HCEC 1CT (cell line): ENCODE data around the gene SIPA1L2.

Experiments used
- DNase-seq: peaks from one replicate; pipeline ENCODE4 v3.0.0-alpha.2; 2017

Gene SIPA1L2

DNA sequence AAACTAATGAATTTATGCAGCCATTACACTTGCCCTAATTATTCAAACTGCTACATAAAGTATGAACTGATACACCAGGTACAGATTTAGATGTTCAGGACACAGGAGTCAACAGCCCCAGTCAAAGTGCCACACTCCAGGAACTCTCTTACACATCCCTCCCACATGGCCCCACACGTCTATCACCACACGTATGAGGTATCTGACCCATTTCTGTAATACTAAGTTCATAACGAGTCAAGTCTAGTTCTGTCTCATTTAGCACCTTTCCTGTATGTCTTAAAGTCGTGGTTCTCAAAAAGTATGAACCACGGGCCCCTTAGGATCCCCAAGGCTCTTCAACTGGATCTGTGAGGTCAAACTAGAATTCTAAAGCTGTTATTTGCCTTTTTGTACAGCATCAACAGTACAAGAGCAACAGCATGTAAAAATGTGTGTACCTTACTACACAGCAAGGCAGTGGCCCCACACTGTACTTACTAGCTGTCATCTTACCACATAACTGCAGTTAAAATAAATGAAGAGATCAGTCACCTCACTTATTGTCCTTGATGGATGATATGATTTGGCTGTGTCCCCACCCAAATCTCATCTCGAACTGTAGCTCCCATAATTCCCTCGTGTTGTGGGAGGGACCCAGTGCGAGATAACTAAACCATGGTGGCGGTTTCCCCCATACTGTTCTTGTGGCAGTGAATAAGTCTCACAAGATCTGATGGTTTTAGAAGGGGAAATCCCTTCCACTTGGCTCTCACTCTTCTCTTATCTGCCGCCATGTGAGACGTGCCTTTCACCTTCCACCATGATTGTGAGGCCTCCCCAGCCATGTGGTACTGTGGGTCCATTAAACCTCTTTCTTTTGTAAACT lies 42.6 kb downstream of the SIPA1L2 start:
- DNase-seq: no peak

DNA sequence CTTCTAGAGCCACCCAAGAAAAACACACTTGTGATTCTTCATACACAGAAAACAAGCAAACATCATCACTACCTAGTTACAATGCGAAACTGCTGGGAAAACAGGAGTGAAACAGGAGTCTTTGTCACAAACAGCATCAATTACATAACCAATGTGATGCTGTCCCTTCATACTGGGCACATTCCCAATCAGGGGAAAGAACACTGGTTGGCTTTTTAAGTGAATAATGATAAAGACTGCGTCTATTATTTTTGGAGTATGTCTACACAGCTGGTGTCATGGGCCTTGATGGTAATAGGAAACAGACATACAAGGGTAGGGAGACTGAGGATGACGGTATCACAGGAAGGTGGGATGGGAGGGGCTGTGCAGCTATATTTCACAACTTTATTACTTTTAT lies 43.3 kb downstream of the SIPA1L2 start:
- no peak for DNase-seq

DNA sequence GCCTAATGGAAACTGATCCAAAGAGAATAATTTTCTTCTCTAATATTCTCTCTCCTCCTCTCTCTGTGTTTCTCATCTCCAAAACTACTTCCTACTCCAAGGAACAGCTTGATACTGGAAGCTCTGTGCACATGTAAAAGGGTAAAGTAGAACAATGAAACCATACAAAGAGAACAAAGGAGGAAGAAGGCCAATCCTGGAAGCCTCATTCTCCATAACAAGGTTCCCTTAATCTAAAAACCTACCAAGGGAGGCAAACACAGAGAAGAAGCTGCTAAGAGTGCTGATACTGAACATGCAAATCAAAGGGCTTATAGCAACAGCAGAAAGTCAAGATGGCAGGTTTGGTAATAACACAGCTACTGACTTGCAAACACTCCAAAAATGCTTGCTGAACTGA lies 44.4 kb downstream of the SIPA1L2 start:
- no peak for DNase-seq

DNA sequence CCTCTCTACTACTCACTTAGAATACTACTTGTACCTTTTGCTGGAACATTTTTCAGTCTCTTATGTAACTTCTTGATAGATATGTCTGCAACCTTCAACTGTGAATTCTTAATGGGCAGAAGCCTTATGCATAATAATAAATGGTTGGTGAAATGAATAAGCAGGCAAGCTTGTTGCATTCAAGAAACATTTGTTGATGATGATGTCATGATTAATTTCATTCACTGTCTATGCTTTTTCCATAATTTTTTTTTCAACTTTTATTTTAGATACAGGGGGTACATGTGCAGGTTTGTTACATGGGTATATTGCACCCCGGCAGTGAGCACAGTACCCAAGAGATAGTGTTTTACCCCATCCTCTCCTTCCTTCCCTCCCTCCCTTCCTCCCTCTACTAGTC lies 48.0 kb downstream of the SIPA1L2 start:
- no peak for DNase-seq
